ENCODE measurements around the gene ZYG11B.
A peak's percentile ranks its signal among the peaks of the same experiment; 100 is the strongest.
"Not testable (repeated sequence)": the region's sequence is repeated elsewhere in the genome, so short reads cannot be mapped to it uniquely, and the experiment has no call there.

Gene ZYG11B

DNA sequence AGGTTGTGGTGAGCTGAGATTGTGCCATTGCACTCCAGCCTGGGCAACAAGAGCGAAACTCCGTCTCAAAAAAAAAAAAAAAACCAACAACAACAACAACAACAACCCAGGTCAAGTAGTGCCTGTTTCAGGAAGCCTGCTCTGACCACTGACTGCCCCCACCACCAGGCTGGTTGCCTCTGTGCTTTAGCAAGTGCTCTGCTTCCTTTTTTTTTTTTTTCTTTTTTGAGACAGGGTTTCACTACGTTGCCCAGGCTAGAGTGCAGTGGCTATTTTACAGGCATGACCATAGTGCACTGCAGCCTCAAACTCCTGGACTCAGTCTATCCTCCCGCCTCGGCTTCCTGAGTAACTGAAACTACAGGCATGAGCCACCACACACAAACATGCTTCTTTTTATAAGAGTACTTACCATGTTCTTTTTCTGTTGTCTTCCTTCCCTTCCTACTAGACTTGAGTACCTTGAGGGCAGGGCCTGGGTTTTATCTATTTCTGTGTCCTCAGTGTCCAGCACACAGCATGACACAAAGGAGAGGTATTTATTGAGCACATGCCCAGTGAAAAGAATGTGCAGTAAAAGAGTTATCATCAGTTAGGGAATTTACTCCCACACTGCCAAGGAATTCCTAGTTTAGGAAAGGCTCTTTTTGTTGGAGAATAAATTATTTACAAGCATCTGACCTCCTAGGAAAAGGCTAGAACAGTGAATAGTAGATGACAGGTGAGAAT lies 18.2 kb upstream of the ZYG11B start:
- DNase-seq (ENCODE audit: low spot score): peak; percentile 85

DNA sequence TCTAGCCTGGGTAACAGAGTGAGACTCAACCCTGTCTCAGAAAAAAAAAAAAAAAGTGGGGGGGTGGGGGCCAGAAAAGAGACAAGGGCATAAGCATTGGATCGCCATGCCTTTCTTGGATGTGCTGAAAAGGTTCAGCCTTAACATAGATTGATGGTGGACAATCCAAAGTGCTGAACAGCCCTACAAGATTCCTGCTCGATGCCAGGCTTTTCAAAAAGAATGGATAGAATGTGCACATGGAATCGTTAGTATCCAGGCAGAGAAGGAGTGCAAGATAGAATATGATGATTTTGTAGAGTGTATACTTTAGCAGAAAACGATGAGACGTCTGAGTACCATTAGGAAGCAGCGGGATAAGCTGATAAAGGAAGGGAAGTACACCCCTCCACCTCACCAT lies 17.2 kb upstream of the ZYG11B start:
- no peak for DNase-seq (ENCODE audit: low spot score)

DNA sequence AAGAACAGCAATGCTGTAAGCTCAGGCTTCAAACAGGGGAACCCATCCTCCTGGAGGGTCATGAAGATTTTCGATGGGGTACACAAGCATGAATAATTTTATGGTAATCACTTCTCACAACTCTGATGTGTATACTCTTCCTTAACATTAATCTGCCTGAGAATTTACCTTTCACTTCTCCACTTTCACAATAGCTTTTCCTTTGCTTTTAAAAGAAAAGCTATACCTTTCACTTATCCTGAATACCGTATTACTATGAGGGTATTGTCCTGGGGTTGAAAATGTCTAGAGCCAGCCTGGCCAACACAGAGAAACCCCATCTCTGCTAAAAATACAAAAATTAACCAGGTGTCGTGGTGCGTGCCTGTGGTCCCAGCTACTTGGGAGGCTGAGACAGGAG lies 12.7 kb upstream of the ZYG11B start:
- DNase-seq (ENCODE audit: low spot score): no peak

DNA sequence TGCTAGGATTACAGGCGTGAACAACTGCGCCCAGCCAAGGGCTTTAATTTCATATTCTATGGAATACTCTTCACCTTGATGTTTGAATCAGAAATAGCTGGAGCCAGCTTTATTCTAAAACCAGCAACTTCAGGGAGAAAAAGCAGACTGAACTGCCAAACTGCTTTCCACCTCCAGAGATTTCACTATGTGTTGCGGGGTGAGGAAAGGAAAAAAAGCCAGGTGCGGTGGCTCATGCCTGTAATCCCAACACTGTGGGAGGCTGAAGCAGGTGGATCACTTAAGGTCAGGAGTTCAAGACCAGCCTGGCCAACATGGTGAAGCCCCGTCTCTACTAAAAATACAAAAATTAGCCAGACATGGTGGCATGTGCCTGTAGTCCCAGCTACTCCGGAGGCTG lies 11.0 kb upstream of the ZYG11B start:
- not testable (repeated sequence) for DNase-seq (ENCODE audit: low spot score)

DNA sequence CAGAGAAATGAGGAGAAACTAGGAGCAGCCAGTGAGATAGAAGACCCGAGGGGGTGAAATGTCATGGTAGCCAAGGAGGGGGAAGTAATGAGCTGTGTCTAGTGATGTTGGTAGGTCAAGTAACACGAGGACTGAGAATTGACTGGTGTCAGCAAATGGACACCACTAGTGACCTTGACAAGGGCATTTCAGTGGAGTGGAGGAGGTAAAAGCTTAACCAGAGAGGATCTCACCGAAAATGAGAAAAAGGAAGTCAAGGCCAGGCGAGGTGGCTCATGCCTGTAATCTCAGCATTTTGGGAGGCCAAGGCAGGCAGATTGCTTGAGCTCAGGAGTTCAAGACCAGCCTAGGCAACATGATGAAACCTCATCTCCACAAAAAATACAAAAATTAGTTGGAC lies 3.0 kb upstream of the ZYG11B start:
- DNase-seq (ENCODE audit: low spot score): no peak

DNA sequence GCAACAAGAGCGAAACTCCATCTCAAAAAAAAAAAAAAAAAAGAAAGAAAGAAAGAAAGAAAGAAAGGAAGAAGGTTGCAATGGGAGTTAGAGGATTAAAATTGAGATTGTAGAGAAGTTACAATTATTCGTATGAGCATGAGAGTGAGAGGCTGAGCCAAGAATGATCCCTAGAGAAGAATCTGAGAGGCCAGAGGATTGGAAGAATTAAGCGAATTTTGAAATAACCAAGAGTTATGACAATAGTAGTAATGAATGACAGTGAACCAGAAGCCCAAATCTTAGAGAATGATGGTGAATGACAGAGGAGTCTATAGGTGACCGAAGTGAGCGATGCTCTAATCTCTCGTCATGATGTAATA lies 369 bp upstream of the ZYG11B start:
- DNase-seq (ENCODE audit: low spot score): no peak

DNA sequence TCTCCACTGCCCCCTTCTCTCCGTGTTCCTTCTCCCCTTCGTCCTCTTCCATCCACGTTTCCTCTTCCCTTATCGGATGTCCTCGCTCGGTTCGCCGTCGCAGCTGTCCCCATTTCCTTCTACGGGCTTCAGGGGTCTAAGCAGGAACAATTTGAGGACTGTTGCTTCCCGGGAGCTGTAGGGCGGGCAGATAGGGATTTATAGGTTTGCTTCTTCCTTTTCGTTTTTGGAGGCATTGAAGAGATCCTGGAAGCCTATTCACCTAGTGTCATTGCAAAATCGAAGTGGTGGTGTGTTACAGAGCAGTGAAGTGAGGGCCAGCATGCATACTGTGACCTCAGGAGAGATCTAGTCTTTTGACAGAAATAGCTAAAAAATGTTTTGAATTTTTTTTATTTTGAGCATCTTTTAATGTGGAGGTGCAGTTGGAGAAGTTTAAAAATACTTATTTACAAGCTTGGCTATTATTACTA lies 897 bp downstream of the ZYG11B start:
- peak; percentile 31 for DNase-seq (ENCODE audit: low spot score)

DNA sequence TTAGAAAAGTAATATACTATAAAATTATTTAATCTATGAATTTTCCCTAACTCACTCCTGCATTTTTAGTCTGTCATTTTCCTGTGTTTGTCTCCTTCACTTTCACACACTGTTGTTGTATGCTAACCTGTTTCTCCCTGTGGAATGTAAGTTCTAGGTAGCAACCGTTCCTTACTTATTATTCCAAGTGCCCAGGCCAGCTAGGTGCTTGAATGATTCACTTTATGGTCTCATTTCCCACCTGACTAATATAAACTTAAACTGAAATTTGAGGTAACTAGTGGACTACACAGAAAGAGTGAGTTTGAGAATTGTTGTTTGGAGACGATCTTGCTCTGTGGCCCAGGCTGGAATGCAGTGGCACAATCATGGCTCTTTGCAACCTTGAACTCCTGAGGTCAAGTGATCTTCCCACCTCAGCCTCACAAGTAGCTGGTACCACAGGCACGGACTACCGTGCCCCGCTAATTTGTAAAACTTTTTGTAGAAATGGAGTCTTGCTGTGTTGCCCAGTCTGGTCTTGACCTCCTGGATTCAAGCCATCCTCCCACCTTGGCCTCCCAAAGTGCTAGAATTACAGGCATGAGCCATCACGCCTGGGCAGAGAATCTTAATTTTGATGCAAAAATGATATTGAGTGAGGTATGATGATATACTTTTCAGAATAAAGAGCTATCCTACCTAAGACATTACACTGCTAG lies 1.9 kb downstream of the ZYG11B start:
- no peak for DNase-seq (ENCODE audit: low spot score)

DNA sequence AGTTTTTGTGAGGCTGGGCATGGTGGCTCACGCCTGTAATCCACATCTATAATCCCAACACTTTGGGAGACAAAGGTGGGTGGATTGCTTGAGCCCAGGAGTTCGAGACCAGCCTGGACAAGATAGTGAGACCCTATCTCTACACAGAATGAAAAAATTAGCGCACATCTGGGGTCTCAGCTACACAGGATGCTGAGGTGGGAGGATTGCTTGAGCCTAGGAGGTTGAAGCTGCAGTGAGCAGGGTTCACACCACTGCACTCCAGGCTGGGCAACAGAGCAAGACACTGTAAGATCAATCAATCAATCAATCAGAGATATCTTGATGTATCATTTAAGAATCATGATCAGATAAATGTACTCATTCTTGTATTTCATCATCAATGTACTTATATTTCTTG lies 7.1 kb downstream of the ZYG11B start:
- no peak for DNase-seq (ENCODE audit: low spot score)

DNA sequence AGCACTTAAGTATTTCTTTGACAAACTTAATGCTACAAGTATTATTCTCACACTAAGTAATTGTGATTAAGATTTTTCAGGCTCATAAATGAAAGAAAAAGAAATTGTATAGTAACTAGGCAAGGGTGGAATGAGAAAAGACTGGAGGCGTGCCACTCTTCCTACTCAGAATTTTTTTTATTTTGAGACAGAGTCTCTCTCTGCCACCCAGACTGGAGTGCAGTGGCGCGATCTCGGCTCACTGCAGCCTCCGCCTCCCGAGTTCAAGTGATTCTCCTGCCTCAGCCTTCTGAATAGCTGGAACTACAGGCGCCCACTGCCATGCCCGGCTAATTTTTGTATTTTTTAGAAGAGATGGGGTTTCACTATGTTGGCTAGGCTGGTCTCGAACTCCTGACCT lies 9.1 kb downstream of the ZYG11B start:
- DNase-seq (ENCODE audit: low spot score): not testable (repeated sequence)

DNA sequence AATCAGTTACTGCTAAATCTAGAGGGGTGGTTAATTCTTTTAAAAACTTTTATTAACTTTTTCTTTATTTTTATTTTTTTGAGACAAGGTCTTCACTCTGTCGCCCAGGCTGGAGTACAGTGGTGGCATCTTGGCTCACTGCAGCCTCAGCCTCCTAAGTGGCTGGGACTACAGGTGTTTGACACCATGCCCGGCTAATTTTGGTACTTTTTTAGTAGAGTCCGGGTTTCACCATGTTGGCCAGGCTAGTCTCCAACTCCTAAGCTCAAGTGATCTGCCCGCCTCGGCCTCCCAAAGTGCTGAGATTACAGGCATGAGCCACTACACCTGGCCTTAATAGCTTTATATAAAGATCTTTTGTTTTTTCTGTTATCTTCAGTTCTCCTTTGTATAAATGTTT lies 11.9 kb downstream of the ZYG11B start:
- DNase-seq (ENCODE audit: low spot score): no peak

DNA sequence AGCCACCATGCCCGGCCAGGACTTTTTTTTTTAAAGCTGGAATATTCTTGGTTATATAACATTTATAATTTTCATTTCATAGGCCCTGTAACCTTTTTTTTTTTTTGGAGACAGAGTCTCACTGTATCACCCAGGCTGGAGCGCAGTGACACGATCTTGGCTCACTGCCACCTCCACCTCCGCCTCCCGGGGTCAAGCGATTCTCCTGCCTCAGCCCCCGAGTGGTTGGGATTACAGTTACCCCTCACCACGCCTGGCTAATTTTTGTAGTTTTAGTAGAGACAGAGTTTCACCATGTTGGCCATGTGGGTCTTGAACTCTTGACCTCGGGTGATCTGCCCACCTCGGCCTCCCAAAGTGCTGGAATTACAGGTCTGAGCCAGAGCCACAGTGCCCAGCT lies 12.6 kb downstream of the ZYG11B start:
- DNase-seq (ENCODE audit: low spot score): no peak

DNA sequence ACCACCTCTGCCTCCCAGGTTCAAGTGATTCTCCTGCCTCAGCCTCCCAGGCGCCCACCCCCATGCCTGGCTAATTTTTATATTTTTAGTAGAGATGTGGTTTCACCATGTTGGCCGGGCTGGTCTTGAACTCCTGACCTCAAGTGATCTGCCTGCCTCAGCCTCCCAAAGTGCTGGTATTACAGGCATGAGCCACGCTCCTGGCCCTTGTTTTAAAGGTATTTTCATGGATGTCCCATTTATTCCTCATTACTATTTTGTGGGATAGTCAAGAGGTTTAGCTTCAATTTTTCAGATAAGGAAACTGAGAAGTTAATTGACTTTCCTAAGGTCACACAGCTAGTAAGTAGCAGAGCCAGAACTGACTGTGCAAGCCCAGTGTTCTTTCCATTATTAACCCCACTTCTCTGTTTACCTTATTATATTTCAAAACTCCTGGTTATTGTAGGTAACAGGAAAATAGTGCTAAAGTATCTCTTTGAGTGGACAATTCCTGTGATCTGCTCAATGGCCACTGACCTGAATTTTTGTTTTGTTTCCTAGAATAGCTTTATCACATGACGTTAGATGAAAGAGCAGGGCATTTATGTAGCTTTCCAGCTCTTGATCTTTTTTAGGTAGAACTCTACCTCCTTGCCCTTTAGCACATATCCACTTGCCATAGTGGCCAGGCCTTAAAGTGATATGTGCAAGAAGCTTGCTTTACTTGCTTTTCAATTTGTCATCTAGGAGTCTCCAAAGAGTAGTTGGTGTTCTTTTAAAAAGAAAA lies 13.6 kb downstream of the ZYG11B start:
- DNase-seq (ENCODE audit: low spot score): no peak

DNA sequence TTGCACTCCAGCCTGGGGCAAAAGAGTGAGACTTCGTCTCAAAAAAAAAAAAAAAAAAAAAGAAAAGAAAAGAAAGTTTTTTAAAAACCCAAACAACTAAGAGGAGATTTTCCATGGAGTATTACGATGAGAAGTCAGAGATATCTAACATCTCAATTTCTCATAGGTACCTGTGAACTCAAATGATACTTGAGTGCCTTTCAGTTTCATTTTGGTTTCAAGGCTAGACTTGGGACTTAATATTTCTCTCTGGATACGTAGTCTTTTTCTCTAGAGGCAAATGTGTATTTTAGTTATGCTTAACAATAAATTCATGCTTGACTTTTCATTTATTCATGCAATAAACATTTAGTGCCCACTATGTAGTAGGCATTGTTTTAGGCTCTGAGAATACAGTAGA lies 15.0 kb downstream of the ZYG11B start:
- no peak for DNase-seq (ENCODE audit: low spot score)

DNA sequence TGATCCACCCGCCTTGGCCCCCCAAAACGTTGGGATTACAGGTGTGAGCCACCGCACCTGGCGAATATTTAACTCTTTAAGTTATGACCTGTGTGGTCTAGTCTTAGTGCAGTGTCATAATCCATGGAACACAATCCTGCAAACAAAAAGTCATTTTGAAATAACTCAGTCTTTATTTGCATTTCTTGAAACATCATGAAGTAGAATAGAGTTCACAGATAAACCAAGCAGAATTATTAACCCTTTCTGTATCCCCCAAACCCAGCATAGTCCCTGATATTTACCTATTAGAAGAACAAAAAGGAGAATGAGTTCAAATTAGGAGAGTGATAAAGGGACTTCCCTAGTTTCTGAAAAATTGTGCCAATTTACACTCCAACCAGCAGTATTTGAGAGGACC lies 19.9 kb downstream of the ZYG11B start:
- DNase-seq (ENCODE audit: low spot score): no peak

DNA sequence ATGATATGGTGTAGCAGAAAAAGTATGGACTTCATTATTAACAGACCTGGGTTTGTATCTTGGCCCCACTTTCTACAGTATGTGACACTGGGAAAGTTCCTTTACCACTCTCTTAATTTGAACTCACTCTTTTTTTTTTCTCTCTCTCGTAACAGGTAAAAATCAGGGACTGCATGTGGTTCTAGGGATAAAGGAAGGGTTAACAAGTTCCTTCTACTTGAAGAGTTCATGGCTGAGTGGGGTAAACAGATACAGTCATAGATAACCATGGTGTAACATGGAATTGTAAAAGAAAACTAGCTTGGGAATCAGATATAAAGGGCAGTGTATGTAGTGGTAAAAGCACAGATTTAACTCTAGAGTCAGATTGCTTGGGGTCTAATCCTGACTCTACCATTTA lies 21.2 kb downstream of the ZYG11B start:
- no peak for DNase-seq (ENCODE audit: low spot score)

DNA sequence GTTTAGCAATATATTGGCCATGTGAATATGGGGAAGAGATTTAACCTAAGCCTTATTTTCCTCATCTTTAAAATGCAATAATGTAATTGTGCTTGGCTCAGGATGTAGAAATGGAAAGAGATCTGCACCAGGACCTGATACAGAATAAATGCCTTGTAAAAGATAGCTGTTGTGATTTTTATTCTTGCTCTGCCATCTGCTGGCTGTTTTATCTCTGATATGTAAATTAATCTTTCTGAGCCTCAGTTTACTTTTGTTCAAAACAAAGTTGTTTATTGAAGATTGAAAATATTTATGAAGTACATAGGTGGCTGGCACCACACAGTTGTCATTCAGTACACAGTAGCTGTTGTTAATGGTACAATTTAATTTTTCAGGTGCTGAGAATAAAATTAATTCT lies 21.9 kb downstream of the ZYG11B start:
- no peak for DNase-seq (ENCODE audit: low spot score)

DNA sequence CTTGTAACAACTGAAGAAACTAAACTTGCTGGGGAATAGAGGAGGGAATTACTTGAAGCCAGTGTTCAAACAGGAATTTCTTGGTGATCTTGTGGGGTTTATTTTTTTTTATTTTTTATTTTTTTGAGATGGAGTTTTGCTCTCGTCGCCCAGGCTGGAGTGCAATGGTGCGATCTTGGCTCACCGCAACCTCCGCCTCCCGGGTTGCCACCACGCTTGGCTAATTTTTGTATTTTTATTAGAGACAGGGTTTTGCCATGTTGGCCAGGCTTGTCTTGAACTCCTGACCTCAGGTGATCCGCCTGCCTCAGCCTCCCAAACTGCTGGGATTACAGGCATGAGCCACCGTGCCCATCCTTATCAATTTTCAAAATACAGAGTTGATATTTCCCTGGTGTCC lies 23.2 kb downstream of the ZYG11B start:
- DNase-seq (ENCODE audit: low spot score): not testable (repeated sequence)

DNA sequence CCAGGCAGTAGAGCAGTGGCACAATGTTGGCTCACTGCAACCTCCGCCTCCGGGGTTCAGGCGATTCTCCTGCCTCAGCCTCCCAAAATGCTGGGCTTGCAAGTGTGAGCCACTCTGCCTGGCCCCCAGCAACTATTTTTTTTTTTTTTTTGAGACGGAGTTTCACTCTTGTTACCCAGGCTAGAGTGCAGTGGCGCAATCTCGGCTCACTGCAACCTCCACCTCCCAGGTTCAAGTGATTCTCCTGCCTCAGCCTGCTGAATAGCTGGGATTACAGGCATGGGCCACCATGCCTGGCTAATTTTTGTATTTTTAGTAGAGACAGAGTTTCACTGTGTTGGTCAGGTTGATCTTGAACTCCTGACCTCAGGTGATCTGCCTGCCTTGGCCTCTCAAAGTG lies 23.9 kb downstream of the ZYG11B start:
- not testable (repeated sequence) for DNase-seq (ENCODE audit: low spot score)

DNA sequence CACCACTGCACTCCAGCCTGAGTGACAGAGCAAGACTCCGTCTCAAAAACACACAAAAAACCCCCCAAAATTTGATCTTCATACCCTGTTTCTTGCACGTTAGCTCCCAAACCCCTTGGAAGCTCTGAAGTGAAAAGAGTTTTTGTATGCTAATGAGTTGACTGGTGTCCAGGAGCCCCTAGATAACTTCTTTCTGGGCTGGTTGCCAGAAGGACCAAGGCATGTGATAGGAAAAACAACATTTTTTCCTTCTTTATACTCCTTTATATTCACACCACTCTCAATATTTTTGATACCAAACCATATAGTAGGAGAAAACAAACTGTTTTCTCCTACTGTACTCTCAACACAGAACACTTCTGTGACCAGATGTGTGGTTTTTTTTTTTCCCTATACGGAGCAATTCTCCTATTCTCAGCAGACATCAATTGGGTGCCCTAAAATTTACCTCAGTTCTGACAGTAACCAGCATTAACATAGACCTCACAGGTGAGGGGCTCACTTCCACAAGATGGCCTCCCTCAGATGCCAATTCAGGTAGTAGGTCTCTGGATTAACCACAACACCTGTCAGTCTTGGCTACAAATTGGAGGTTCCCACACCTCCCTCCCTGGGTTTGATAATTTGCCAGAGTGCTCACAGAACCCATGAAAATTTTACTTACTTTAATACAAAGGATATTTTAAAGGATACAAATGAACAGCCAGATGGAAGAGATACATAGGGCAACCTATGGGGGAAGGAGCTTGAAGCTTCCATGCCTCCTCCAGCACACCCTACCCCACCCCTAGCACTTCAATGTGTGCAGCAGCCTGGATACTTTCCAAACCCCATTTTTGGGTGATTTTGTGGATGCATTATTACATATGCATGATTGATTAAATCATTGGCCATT lies 25.6 kb downstream of the ZYG11B start:
- no peak for DNase-seq (ENCODE audit: low spot score)

DNA sequence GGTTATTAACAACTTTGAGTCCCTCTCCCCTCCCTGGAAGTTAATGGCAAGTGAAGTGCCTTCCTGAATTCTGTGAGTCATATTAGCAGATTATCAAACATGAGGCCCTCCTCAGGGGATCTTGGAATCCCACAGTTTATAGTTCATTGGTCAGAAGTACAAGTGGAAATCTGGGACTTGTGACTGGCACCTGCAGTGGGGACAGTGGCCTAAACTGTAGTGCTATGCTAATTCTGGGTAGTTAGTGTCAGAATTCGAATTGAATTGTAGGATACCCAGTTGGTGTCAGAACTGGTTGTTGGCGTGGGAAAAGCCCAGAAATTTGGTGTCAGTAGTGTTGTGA lies 26.2 kb downstream of the ZYG11B start:
- no peak for DNase-seq (ENCODE audit: low spot score)

DNA sequence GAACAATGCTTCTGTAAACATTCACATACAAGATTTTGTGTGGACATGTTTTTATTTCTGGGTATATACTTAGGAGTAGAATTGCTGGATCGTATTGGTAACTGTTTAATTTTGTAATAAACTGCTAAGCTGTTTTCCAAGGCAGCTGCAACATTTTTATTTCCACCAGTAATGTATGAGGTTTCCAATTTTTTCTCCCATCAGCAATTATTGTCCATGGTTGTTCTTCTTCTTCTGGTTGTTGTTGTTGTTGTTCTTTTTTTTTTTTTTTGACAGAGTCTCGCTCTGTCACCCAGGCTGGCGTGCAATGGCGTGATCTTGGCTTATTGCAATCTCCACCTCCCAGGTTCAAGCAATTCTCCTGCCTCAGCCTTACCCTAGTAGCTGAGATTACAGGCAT lies 26.9 kb downstream of the ZYG11B start:
- DNase-seq (ENCODE audit: low spot score): no peak

Data from GM03348 (cell line).